Natural killer cell (primary cell): ENCODE measurements around the gene CSN2. TPM values are rescaled to one million over a fixed set of nuclear protein-coding genes. Genes with fewer than 3 reads are reported as not detected.

ENCODE experiments used
- ATAC-seq, 3 donors: fragments of 150-1000 bp in 2 of 3; fragments of 200-7000 bp in 1 of 3; cut with Tn5 transposase; 1 replicate in 1 of 3; 2 replicates in 2 of 3; pipeline ENCODE4 v1.10.0; 2021; ENCODE audit warnings: mild to moderate bottlenecking in 2 of 3, moderate library complexity in 2 of 3
- DNase-seq, 2 donors: peaks; one replicate each; pipeline versions ENCODE4 v3.0.0 to v3.0.0-alpha.2; 2013 to 2021; ENCODE audit warnings: mixed read lengths in 1 of 2
- H3K27ac ChIP-seq: one replicate; pipeline ENCODE4 v1.5.1; 2013; ENCODE audit warnings: mild to moderate bottlenecking, low read length
- H3K27me3 ChIP-seq: one replicate; pipeline ENCODE4 v1.6.1; 2013; ENCODE audit warnings: low read length; ENCODE audit not compliant: control insufficient read depth, insufficient read depth
- H3K36me3 ChIP-seq: one replicate; pipeline ENCODE4 v1.6.1; 2013; ENCODE audit warnings: low read length; ENCODE audit not compliant: control insufficient read depth, insufficient read depth
- H3K4me1 ChIP-seq: one replicate; pipeline ENCODE4 v1.6.1; 2013; ENCODE audit warnings: low read length; ENCODE audit not compliant: control insufficient read depth, insufficient read depth
- H3K4me3 ChIP-seq: one replicate; pipeline ENCODE4 v1.5.1; 2013; ENCODE audit warnings: low read length
- H3K9me3 ChIP-seq: one replicate; pipeline ENCODE4 v1.6.1; 2013; ENCODE audit warnings: low read length; ENCODE audit not compliant: control insufficient read depth, insufficient read depth
- H3K27ac Mint-ChIP-seq, 2 donors: one replicate each; pipeline ENCODE4 v1.8.0; 2022; ENCODE audit warnings: mild to moderate bottlenecking in 2 of 2, mixed read lengths in 2 of 2, moderate library complexity in 1 of 2
- H3K27me3 Mint-ChIP-seq, 2 donors: one replicate each; pipeline ENCODE4 v1.8.0; 2022; ENCODE audit warnings: low read depth in 2 of 2, mixed read lengths in 2 of 2
- H3K36me3 Mint-ChIP-seq: one replicate; pipeline ENCODE4 v1.8.0; 2022; ENCODE audit warnings: mixed read lengths
- H3K4me1 Mint-ChIP-seq, 2 donors: one replicate each; pipeline ENCODE4 v1.8.0; 2022; ENCODE audit warnings: mixed read lengths in 2 of 2
- H3K4me3 Mint-ChIP-seq: one replicate; pipeline ENCODE4 v1.8.0; 2022; ENCODE audit warnings: mild to moderate bottlenecking, moderate library complexity, mixed read lengths
- H3K9me3 Mint-ChIP-seq, 2 donors: one replicate each; pipeline ENCODE4 v1.8.0; 2022; ENCODE audit warnings: mixed read lengths in 2 of 2
- CTCF ChIP-seq: fragments of 200-600 bp; IDR thresholded peaks from one replicate; pipeline ENCODE4 v1.8.0; 2022; ENCODE audit warnings: antibody characterized with exemption
- WGBS: methylation state at CpG from one replicate; pipeline ENCODE4 v1.1.7; 2013; ENCODE audit warnings: missing lambda C conversion rate; ENCODE audit not compliant: insufficient coverage; 5-methylcytosine and 5-hydroxymethylcytosine counted together
- intact Hi-C: fragments of 100-400 bp; cut with micrococcal nuclease; formaldehyde crosslinking; loops from one replicate; pipeline ENCODE4 v1.14.2; 2022
- total RNA-seq, 4 donors: library from RNA; stranded (reverse); fragments of 120-200 nt in 1 of 4; gene quantifications; one replicate each; pipeline versions ENCODE4 v1.2.3 to v1.2.4, GENCODE V29; 2013 to 2022

The CSN2 gene
- total RNA-seq, 3 donors from 2014 or later (not counting 1 experiment from before 2014, with no cell fraction given): not detected

GRCh38 chr4:69986663-69987062 is 21.1 kb upstream of the CSN2 start:
- Histone ChIP-seq H3K4me3 (no peak overlapping the region), H3K27ac (no peak overlapping the region), H3K9me3 (no peaks in the 10 kb centered on the region), H3K4me1 (no peaks in the 10 kb centered on the region), H3K27me3 (no peaks in the 10 kb centered on the region), H3K36me3 (no peaks in the 10 kb centered on the region)
- Mint-ChIP-seq H3K9me3 (peaks cover 0 to 3% of the 10 kb centered on the region in 2 donors), H3K4me3 (no peak overlapping the region), H3K4me1 (no peaks in the 10 kb centered on the region), H3K36me3 (no peaks in the 10 kb centered on the region), H3K27me3 (no peaks in the 10 kb centered on the region), H3K27ac (no peak overlapping the region)
- no peak for DNase-seq
- TF ChIP-seq CTCF: no peak
- intact Hi-C loops: no loop called here
- no CpG with 5 or more reads among the region's 1 CpG for WGBS
- ATAC-seq: no peak

DNA sequence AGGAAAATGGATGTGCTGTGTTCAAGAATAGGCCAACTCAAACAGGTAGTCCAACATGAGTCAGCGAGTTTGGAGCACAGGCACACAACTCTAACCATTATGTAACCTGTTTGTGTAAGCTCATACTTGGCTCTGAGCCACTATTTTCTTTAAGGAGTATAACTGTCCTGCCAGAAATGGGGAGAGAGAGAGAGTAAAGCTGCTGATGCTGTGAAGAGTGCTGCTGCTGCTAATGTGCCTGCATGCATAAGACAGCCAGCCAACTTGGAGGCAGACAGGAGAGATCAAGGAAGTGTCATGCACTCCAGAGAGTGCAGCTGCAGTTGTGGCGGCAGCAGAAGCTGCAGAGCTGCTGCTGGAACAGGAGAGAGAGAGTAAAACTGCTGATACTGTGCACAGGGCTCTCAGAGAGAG is 18.5 kb upstream of the CSN2 start:
- Histone ChIP-seq H3K27ac (no peak overlapping the region), H3K9me3 (no peaks in the 10 kb centered on the region), H3K4me1 (no peaks in the 10 kb centered on the region), H3K4me3 (no peak overlapping the region), H3K36me3 (no peaks in the 10 kb centered on the region), H3K27me3 (no peaks in the 10 kb centered on the region)
- no peak for TF ChIP-seq CTCF
- H3K36me3 Mint-ChIP-seq: no peaks in the 10 kb centered on the region
- no peaks in the 10 kb centered on the region for H3K27me3 Mint-ChIP-seq
- H3K27ac Mint-ChIP-seq: no peak overlapping the region
- ATAC-seq (no peak), DNase-seq (no peak)
- 81% methylated on average over 2 of the region's 2 CpGs for WGBS
- peaks cover 0 to 3% of the 10 kb centered on the region in 2 donors for H3K9me3 Mint-ChIP-seq
- H3K4me3 Mint-ChIP-seq: no peak overlapping the region
- H3K4me1 Mint-ChIP-seq: no peaks in the 10 kb centered on the region
- intact Hi-C loops: no loop called here

GRCh38 chr4:69977582-69977981 is 12.1 kb upstream of the CSN2 start:
- Mint-ChIP-seq H3K4me3 (no peak overlapping the region), H3K27me3 (no peaks in the 10 kb centered on the region), H3K36me3 (no peaks in the 10 kb centered on the region), H3K4me1 (no peaks in the 10 kb centered on the region), H3K27ac (no peak overlapping the region), H3K9me3 (peaks cover 0 to 5% of the 10 kb centered on the region in 2 donors)
- H3K4me1 ChIP-seq: no peaks in the 10 kb centered on the region
- no peak for DNase-seq
- H3K4me3 ChIP-seq: no peak overlapping the region
- intact Hi-C loops: no loop called here
- H3K36me3 ChIP-seq: no peaks in the 10 kb centered on the region
- H3K9me3 ChIP-seq: no peaks in the 10 kb centered on the region
- no peak overlapping the region for H3K27ac ChIP-seq
- H3K27me3 ChIP-seq: no peaks in the 10 kb centered on the region
- no peak for TF ChIP-seq CTCF
- ATAC-seq: no peak

DNA sequence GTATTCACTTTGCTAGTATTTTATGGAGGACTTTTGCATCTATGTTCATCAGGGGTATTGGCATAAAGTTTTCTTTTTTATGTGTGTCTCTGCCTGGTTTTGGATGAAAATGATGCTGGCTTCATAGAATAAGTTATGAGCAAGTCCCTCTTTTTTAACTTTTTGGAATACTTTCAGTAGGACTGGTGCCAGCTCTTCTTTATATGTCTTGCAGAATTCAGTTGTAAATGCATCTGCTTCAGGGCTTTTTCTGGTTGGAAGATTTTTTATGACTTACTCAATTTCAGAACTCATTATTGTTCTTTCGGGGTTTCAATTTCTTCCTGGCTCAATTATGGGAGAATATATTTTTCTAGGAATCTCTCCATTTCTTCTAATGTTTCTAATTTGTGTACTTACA is 9.1 kb upstream of the CSN2 start:
- ATAC-seq (no peak), DNase-seq (no peak)
- H3K9me3 ChIP-seq: no peaks in the 10 kb centered on the region
- H3K27me3 Mint-ChIP-seq: no peaks in the 10 kb centered on the region
- H3K4me3 Mint-ChIP-seq: no peak overlapping the region
- no peak overlapping the region for H3K4me3 ChIP-seq
- H3K36me3 ChIP-seq: no peaks in the 10 kb centered on the region
- H3K36me3 Mint-ChIP-seq: no peaks in the 10 kb centered on the region
- no CpG with 5 or more reads among the region's 1 CpG for WGBS
- H3K4me1 Mint-ChIP-seq: no peaks in the 10 kb centered on the region
- H3K27ac Mint-ChIP-seq: no peak overlapping the region
- no peak for TF ChIP-seq CTCF
- peaks cover 0 to 2% of the 10 kb centered on the region in 2 donors for H3K9me3 Mint-ChIP-seq
- intact Hi-C loops: no loop called here
- H3K4me1 ChIP-seq: no peaks in the 10 kb centered on the region
- H3K27me3 ChIP-seq: no peaks in the 10 kb centered on the region
- H3K27ac ChIP-seq: no peak overlapping the region
